ENCODE results near the gene TRERF1. TPM values are rescaled to one million over a fixed set of nuclear protein-coding genes. Genes with fewer than 3 reads are reported as not detected.

Gene TRERF1
- total and polyA plus RNA-seq, 2 experiments from 2014 or later: 6.4 to 8.7 TPM

DNA sequence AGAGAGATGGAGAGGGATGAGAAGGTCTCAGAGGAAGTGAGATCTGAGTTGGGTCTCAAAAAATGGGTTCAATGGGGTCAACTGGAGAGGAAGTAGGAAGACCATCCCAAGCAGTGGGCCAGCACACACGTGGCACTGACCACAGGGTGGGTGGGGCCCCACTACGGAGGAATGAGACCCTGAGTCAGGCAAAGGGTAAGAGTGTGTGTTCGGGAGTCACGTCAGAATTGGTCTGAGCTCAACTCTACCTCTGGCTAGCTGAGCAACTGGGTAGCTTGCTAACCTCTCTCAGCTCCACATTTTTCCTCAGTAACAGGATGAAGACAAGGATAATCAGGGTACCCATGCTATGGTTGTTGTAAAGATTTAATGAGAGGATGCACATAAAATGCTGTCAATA lies 79.0 kb downstream of the TRERF1 start:
- TF ChIP-seq CTCF (IDR thresholded peaks at IDR 0.05; ENCODE audit: low read depth, low read length): no peak
- Histone ChIP-seq H3K4me3 (no peak overlapping the region), H3K27ac (no peak overlapping the region), H3K36me3 (no peaks in the 10 kb centered on the region), H3K9me3 (ENCODE audit: low read depth) (no peaks in the 10 kb centered on the region), H3K27me3 (no peaks in the 10 kb centered on the region), H3K4me1 (ENCODE audit: low read depth) (peaks cover 43% of the 10 kb centered on the region)
- no peak for DNase-seq (ENCODE audit: low read depth in 1 of 2, low spot score in 1 of 2)

DNA sequence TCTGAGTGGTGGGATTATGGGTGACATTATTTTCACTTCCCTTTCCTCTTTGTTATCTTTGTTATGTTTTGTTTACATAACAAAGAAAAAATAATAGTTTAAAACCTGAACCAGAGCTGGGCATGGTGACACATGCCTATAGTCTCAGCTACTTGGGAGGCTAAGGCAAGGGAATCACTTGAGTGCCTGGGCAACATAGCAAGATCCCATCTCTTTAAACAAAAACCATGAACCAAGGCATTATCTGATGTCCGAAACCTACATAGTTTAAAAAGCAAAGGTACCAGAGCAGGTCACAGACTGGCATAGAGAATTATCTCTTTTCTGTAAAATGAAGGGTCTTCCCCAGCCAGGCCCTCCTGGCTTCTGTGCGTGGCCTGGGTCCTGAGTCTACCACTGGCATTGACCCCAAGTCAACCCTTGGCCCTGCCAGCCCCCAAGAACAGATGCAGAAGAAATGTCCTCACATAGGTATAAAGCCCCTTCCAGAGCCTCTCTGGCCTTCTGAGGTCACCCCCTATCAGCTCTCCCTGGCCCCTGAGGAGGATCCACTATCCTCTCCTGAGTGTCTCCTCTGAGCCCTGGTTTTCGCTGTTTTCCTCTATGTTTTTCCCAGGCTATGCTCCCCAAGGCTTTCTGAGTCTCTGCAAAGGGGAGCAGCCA lies 81.3 kb downstream of the TRERF1 start:
- no peaks in the 10 kb centered on the region for H3K9me3 ChIP-seq (ENCODE audit: low read depth)
- peak overlapping the region; percentile 81 for H3K27ac ChIP-seq
- no peaks in the 10 kb centered on the region for H3K36me3 ChIP-seq
- H3K4me1 ChIP-seq (ENCODE audit: low read depth): peaks cover 48% of the 10 kb centered on the region
- H3K27me3 ChIP-seq: no peaks in the 10 kb centered on the region
- DNase-seq (ENCODE audit: low read depth in 1 of 2, low spot score in 1 of 2): no peak
- TF ChIP-seq CTCF (IDR thresholded peaks at IDR 0.05; ENCODE audit: low read depth, low read length): no peak
- H3K4me3 ChIP-seq: no peak overlapping the region

- Histone ChIP-seq H3K9me3 (ENCODE audit: low read depth) (no peaks in the 10 kb centered on the region), H3K4me1 (ENCODE audit: low read depth) (peaks cover 49% of the 10 kb centered on the region), H3K27ac (peak overlapping the region; percentile 81), H3K4me3 (no peak overlapping the region), H3K36me3 (no peaks in the 10 kb centered on the region), H3K27me3 (no peaks in the 10 kb centered on the region)
- TF ChIP-seq CTCF (IDR thresholded peaks at IDR 0.05; ENCODE audit: low read depth, low read length): no peak
- no peak for DNase-seq (ENCODE audit: low read depth in 1 of 2, low spot score in 1 of 2)
Measured at GRCh38 chr6:42369568-42369967, 82.2 kb downstream of the TRERF1 start.

DNA sequence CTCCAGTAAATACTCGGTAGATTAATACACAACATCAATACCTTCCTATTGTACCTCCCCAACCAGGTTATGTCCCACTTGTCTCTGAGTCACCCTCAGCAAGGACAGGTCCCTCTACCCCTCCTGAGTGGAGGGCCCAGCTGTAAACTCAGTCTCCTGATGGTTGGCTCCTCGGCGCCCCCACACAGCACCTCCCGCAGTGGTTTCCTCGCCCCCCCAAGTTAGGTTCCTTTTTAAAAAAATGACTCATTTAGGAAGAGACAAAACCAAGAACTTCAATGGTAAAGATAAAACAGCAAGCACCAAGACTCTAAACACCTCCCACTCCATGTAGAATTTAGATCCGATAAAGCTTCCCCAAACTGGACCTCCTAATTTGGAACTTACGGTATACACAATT lies 83.5 kb downstream of the TRERF1 start:
- Histone ChIP-seq H3K4me3 (no peak overlapping the region), H3K9me3 (ENCODE audit: low read depth) (no peaks in the 10 kb centered on the region), H3K27ac (peak overlapping the region; percentile 81), H3K4me1 (ENCODE audit: low read depth) (peaks cover 53% of the 10 kb centered on the region), H3K36me3 (no peaks in the 10 kb centered on the region), H3K27me3 (no peaks in the 10 kb centered on the region)
- DNase-seq (ENCODE audit: low read depth in 1 of 2, low spot score in 1 of 2): no peak
- no peak for TF ChIP-seq CTCF (IDR thresholded peaks at IDR 0.05; ENCODE audit: low read depth, low read length)

GRCh38 chr6:42367353-42368011 lies 84.2 kb downstream of the TRERF1 start:
- H3K27ac ChIP-seq: peak overlapping the region; percentile 81
- H3K4me1 ChIP-seq (ENCODE audit: low read depth): peaks cover 53% of the 10 kb centered on the region
- no peaks in the 10 kb centered on the region for H3K9me3 ChIP-seq (ENCODE audit: low read depth)
- no peaks in the 10 kb centered on the region for H3K27me3 ChIP-seq
- no peak for TF ChIP-seq CTCF (IDR thresholded peaks at IDR 0.05; ENCODE audit: low read depth, low read length)
- H3K4me3 ChIP-seq: no peak overlapping the region
- no peaks in the 10 kb centered on the region for H3K36me3 ChIP-seq
- DNase-seq (ENCODE audit: low read depth in 1 of 2, low spot score in 1 of 2): no peak

All from cardiac muscle cell (in vitro differentiated cells and primary cell).